Stimulated activated naive CD8-positive, alpha-beta T cell treated with anti-CD3 and anti-CD28 coated beads, Interleukin-15, Interleukin-2, amounts not matched to agents 100 ng/mL and 50 ng/mL, for 24 hours (primary cell): ENCODE data around the gene NUP107.

Experiments
- H3K27ac Mint-ChIP-seq: one replicate; pipeline ENCODE4 v1.8.0; 2021; ENCODE audit warnings: mild to moderate bottlenecking, mixed read lengths
- H3K27me3 Mint-ChIP-seq: one replicate; pipeline ENCODE4 v1.8.0; 2021; ENCODE audit warnings: mixed read lengths
- H3K36me3 Mint-ChIP-seq: one replicate; pipeline ENCODE4 v1.8.0; 2021; ENCODE audit warnings: low read depth, mixed read lengths
- H3K4me1 Mint-ChIP-seq: one replicate; pipeline ENCODE4 v1.8.0; 2021; ENCODE audit warnings: low read depth, mixed read lengths
- H3K4me3 Mint-ChIP-seq: one replicate; pipeline ENCODE4 v1.8.0; 2021; ENCODE audit warnings: mild to moderate bottlenecking, mixed read lengths
- H3K9me3 Mint-ChIP-seq: one replicate; pipeline ENCODE4 v1.8.0; 2021; ENCODE audit warnings: mixed read lengths

The NUP107 gene

GRCh38 chr12:68776976-68777610 is 90.3 kb downstream of the NUP107 start:
- no peak overlapping the region for H3K4me3 Mint-ChIP-seq
- H3K27me3 Mint-ChIP-seq, result no peaks in the 10 kb centered on the region
- peaks cover 19% of the 10 kb centered on the region for H3K4me1 Mint-ChIP-seq
- H3K9me3 Mint-ChIP-seq, result no peaks in the 10 kb centered on the region
- H3K27ac Mint-ChIP-seq, result no peak overlapping the region
- no peaks in the 10 kb centered on the region for H3K36me3 Mint-ChIP-seq

GRCh38 chr12:68779280-68779679 is 92.5 kb downstream of the NUP107 start:
- Mint-ChIP-seq H3K36me3 (no peaks in the 10 kb centered on the region), H3K27me3 (no peaks in the 10 kb centered on the region), H3K4me3 (no peak overlapping the region), H3K9me3 (no peaks in the 10 kb centered on the region), H3K27ac (no peak overlapping the region), H3K4me1 (no peaks in the 10 kb centered on the region)

GRCh38 chr12:68780731-68781130 is 94.0 kb downstream of the NUP107 start:
- Mint-ChIP-seq H3K27me3 (no peaks in the 10 kb centered on the region), H3K4me1 (no peaks in the 10 kb centered on the region), H3K9me3 (no peaks in the 10 kb centered on the region), H3K4me3 (no peak overlapping the region), H3K36me3 (no peaks in the 10 kb centered on the region), H3K27ac (no peak overlapping the region)

- Mint-ChIP-seq H3K4me3 (no peak overlapping the region), H3K27ac (no peak overlapping the region), H3K27me3 (no peaks in the 10 kb centered on the region), H3K9me3 (no peaks in the 10 kb centered on the region), H3K4me1 (no peaks in the 10 kb centered on the region), H3K36me3 (no peaks in the 10 kb centered on the region)
These were observed 95.0 kb downstream of the NUP107 start for GRCh38 chr12:68781728-68782127.

GRCh38 chr12:68784015-68784414 is 97.2 kb downstream of the NUP107 start:
- H3K4me3 Mint-ChIP-seq, result no peak overlapping the region
- peaks cover 4% of the 10 kb centered on the region for H3K4me1 Mint-ChIP-seq
- H3K27me3 Mint-ChIP-seq, result no peaks in the 10 kb centered on the region
- no peaks in the 10 kb centered on the region for H3K9me3 Mint-ChIP-seq
- H3K36me3 Mint-ChIP-seq, result no peaks in the 10 kb centered on the region
- H3K27ac Mint-ChIP-seq, result no peak overlapping the region

DNA sequence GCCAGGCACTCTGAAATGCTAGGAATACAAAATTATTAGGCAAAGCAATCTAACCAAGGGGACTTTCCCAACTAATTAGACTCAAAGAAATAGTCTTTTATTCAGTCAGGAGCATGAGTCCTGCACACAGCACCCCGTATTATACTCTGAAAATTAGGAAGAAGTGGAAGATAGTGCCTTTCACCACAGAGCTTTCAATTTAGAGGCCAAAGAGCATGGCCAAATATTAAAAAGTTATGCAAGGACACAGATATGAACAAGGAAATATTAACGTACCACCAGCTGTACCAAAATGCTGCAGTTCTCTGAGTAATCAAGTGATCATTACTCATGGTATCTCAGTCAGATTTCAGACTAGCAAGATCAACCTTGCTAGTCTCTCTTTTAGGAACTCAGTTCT is 98.6 kb downstream of the NUP107 start:
- no peak overlapping the region for H3K27ac Mint-ChIP-seq
- no peaks in the 10 kb centered on the region for H3K9me3 Mint-ChIP-seq
- H3K4me1 Mint-ChIP-seq, result peaks cover 4% of the 10 kb centered on the region
- no peak overlapping the region for H3K4me3 Mint-ChIP-seq
- H3K27me3 Mint-ChIP-seq, result no peaks in the 10 kb centered on the region
- H3K36me3 Mint-ChIP-seq, result no peaks in the 10 kb centered on the region

DNA sequence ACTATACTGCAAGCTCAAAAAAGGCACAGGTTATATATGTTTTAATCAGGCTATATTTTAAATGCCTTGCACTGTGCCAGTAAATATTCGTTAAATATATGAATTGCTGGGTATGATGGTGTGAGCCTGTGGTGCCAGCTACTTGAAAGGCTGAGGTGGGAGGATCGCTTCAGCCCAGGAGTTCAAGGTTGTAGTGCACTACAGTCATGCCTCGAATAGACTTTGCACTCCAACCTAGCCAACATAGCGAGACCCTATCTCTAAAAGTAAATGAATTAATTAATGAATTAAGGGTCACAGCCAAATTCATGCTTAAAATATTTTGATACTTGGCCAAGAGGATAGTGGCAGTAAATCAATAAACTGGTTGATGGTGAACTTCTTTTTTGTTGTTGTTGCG is 99.0 kb downstream of the NUP107 start:
- H3K9me3 Mint-ChIP-seq, result no peaks in the 10 kb centered on the region
- H3K36me3 Mint-ChIP-seq, result no peaks in the 10 kb centered on the region
- H3K27ac Mint-ChIP-seq, result no peak overlapping the region
- H3K27me3 Mint-ChIP-seq, result no peaks in the 10 kb centered on the region
- H3K4me3 Mint-ChIP-seq, result no peak overlapping the region
- peaks cover 4% of the 10 kb centered on the region for H3K4me1 Mint-ChIP-seq

GRCh38 chr12:68786929-68787328 is 100.2 kb downstream of the NUP107 start:
- no peaks in the 10 kb centered on the region for H3K36me3 Mint-ChIP-seq
- H3K4me3 Mint-ChIP-seq, result no peak overlapping the region
- H3K27ac Mint-ChIP-seq, result no peak overlapping the region
- no peaks in the 10 kb centered on the region for H3K27me3 Mint-ChIP-seq
- H3K9me3 Mint-ChIP-seq, result no peaks in the 10 kb centered on the region
- peaks cover 4% of the 10 kb centered on the region for H3K4me1 Mint-ChIP-seq

DNA sequence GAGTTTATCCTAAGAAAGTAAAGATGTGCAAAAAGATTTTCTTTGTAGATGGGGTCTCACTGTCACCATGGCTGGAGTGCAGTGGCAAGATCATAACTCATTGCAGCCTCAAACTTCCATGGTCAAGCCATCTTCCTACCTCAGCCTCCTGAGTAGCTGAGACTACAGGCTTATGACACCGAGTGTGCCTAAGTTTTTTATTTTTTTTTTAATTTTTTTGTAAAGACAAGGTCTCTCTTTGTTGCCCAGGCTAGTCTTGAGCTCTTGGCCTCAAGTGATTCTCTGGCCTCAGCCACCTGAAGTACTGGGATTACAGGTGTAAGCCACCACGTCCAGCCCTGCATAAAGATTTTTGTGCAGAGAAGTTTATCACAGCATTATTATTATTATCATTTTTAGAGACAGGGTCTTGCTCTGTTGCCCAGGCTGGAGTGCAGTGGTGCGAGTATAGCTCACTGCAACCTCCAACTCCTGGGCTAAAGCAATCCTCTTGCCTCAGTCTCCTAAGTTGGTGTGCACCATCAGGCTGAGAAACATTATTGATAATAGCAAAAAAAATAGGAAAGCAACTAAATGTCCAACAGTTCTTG is 101.9 kb downstream of the NUP107 start:
- Mint-ChIP-seq H3K27me3 (no peaks in the 10 kb centered on the region), H3K27ac (no peak overlapping the region), H3K4me3 (no peak overlapping the region)

DNA sequence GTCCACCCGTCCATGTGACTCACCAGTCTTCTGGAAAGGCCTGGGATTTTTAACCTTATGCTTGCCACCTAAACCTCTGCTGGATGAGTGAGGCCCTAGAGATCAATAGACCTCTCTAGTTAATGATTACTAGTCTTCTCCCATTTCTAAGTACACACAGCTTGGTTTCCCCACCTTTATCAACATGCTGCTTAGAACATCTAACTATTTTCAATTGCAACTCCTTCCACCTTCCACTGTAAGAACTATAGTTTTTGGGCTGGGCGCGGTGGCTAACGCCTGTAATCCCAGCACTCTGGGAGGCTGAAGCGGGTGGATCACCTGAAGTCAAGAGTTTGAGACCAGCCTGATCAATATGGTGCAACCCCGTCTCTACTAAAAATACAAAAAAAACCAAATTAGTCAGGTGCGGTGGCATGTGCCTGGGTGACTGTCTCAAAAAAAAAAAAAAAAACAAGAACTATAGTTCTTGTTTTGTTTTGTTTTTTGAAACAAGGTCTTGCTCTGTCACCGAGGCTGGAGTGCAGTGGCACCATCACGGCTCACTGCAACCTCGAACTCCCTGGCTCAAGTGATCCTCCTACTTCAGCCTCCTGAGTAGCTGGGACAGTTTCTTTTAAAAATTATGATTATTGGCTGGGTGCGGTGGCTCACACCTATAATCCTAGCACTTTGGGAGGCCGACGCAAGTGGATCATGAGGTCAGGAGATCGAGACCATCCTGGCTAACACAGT is 102.5 kb downstream of the NUP107 start:
- H3K9me3 Mint-ChIP-seq, result no peaks in the 10 kb centered on the region
- H3K4me3 Mint-ChIP-seq, result no peak overlapping the region
- no peak overlapping the region for H3K27ac Mint-ChIP-seq

More for the DNA sequence above, 101.9 kb downstream of the NUP107 start:
- H3K36me3 Mint-ChIP-seq, result no peaks in the 10 kb centered on the region
- peaks cover 4% of the 10 kb centered on the region for H3K4me1 Mint-ChIP-seq
- no peaks in the 10 kb centered on the region for H3K9me3 Mint-ChIP-seq

GRCh38 chr12:68790081-68790951 is 103.5 kb downstream of the NUP107 start:
- Mint-ChIP-seq H3K27me3 (no peaks in the 10 kb centered on the region), H3K4me1 (peaks cover 4% of the 10 kb centered on the region), H3K36me3 (no peaks in the 10 kb centered on the region), H3K27ac (no peak overlapping the region), H3K4me3 (no peak overlapping the region), H3K9me3 (no peaks in the 10 kb centered on the region)

More for the DNA sequence above, 102.5 kb downstream of the NUP107 start:
- H3K27me3 Mint-ChIP-seq, result no peaks in the 10 kb centered on the region
- H3K36me3 Mint-ChIP-seq, result no peaks in the 10 kb centered on the region
- peaks cover 4% of the 10 kb centered on the region for H3K4me1 Mint-ChIP-seq

- H3K4me1 Mint-ChIP-seq, result peaks cover 4% of the 10 kb centered on the region
- H3K27me3 Mint-ChIP-seq, result no peaks in the 10 kb centered on the region
- no peaks in the 10 kb centered on the region for H3K36me3 Mint-ChIP-seq
- H3K4me3 Mint-ChIP-seq, result no peak overlapping the region
- H3K9me3 Mint-ChIP-seq, result no peaks in the 10 kb centered on the region
- H3K27ac Mint-ChIP-seq, result no peak overlapping the region
These were observed 104.1 kb downstream of the NUP107 start for GRCh38 chr12:68790952-68791234.

DNA sequence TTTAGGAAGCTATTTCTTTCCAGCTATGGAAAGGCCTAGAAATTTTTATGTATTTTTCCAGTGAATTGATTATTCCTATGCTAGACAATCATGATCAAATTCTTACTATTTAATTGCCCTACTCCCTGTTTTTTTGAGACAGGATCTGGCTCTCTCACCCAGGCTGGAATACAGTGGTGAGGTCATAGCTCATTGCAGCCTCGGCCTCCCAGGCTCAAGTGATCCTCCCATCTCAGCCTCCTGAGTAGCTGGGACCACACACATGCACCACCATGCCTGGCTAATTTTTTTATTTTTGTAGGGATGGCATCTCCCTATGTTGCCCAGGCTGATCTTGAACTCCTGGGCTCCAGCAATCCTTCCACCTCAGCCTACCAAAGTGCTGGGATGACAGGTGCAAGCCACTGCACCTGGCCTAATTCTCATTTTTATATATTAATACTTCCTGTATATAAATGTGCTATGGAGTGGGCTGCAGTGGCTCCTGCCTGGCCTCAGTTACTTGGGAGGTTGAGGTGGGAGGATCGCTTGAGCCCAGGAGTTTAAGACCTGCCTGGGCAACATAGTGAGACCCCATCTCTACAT is 105.2 kb downstream of the NUP107 start:
- Mint-ChIP-seq H3K9me3 (no peaks in the 10 kb centered on the region), H3K27me3 (no peaks in the 10 kb centered on the region), H3K4me3 (no peak overlapping the region), H3K27ac (no peak overlapping the region), H3K36me3 (no peaks in the 10 kb centered on the region), H3K4me1 (peaks cover 4% of the 10 kb centered on the region)

DNA sequence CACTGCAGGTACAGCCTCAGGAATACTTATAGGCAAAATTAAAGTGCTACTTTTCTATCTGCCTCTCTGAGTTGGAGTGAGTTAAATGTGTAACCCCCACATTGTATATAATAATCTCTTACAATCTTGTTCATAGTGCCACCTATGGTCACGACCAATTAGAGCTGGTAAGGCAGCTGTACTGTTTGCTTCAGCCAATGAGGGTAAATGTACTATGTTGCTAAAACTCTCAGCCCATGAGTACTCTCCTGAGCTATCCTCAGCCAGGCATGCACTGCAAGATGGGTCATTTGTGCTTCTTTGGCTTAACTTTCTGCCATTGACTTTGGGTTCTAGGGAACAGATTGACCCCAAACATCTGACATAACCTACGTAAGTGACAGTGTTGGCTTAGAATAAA is 106.2 kb downstream of the NUP107 start:
- Mint-ChIP-seq H3K36me3 (no peaks in the 10 kb centered on the region), H3K27me3 (no peaks in the 10 kb centered on the region), H3K27ac (no peak overlapping the region), H3K4me1 (no peaks in the 10 kb centered on the region), H3K4me3 (no peak overlapping the region), H3K9me3 (no peaks in the 10 kb centered on the region)

DNA sequence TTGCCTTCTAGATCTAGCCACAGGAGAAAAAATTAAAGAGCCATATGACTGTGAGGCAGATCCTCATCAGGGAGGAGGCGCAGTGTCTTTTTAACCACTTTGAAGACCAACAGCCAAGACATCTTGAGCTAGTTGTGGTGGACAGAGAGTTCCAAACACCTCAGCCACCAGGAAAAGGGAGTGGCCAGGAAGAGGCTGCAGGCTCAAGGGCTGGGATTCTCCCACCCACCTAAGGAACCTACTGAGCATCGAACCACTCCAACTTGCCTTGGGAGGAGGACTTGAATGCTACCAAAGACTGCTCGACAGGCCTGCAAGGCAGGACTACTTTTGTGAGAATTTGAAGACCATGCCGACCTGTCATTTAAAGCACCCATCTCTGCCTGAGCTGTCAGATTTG is 106.7 kb downstream of the NUP107 start:
- no peaks in the 10 kb centered on the region for H3K4me1 Mint-ChIP-seq

More for the DNA sequence above, 106.7 kb downstream of the NUP107 start:
- H3K36me3 Mint-ChIP-seq, result no peaks in the 10 kb centered on the region
- H3K27ac Mint-ChIP-seq, result no peak overlapping the region
- H3K9me3 Mint-ChIP-seq, result no peaks in the 10 kb centered on the region
- H3K27me3 Mint-ChIP-seq, result no peaks in the 10 kb centered on the region
- no peak overlapping the region for H3K4me3 Mint-ChIP-seq
